ENCODE data around the gene ZBTB7C. TPM values are rescaled to one million over a fixed set of nuclear protein-coding genes. Genes with fewer than 3 reads are reported as not detected.

Gene ZBTB7C
- total and polyA plus RNA-seq, 9 donors = 1.5 to 26.6 (median 15.7) TPM

DNA sequence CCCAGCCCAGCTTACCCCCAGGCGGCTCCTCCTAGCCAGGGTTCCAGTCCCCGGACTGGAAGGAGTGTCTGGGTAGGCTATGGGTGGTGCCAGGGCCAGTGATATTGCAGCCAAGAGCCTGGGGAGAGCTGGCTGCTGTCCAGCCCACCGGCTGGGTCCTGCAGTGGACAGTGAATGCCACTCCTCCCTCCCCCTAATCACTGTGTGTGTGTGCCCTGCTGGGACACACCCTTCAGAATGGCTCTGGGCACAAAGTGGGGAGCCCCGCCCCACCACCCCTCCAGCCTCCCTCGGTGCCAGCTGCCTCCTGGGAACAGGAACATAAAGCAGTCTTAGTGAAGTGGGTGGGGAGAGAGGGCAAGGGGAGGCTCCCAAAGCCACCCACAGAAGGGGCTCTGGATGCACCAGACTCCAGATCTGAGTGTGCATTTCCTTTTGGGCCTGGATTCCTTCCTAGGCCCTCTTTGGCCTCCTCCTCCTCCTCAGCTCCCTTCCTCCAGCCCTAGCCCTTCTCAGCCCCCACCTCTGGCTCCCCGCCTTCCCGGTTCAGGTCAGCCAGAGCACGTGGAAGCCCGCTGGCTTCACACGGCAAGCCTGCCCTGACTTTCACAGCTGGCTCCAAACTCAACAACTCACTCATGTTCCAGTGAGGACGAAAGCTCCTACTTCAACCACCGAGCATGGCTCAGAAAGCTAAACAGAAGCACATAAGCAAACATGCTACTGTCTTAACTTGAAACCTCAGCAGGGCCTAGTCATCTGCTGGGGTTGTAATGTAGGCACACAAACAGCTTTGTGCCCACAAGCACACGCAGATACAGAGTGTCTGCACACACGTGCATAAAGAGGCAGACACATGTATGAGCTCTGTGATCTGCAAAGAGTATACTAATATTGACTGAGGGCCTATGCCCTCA is 269.5 kb downstream of the ZBTB7C start:
- DNase-seq = peak; percentile 59 to 88 (median 79)
- TF ChIP-seq EP300 (IDR thresholded peaks at IDR 0.05) = no peak
- no peak for TF ChIP-seq POLR2A (IDR thresholded peaks at IDR 0.05)
- TF ChIP-seq CTCF (IDR thresholded peaks at IDR 0.05) = no peak
- peaks cover 12% of the 10 kb centered on the region for H3K4me1 ChIP-seq (ENCODE audit: insufficient read depth)
- H3K27ac ChIP-seq = peak overlapping the region in 1 of 2 donors; percentile 12
- 34 to 36% (median 35%) methylated on average over 14 of the region's 14 CpGs for WGBS, 3 donors
- H3K36me3 ChIP-seq = no peaks in the 10 kb centered on the region
- no peaks in the 10 kb centered on the region for H3K27me3 ChIP-seq
- no peaks in the 10 kb centered on the region for H3K9me3 ChIP-seq
- intact Hi-C loops (cut with DNase I) = no loop called here
- no peak overlapping the region for H3K4me3 ChIP-seq

DNA sequence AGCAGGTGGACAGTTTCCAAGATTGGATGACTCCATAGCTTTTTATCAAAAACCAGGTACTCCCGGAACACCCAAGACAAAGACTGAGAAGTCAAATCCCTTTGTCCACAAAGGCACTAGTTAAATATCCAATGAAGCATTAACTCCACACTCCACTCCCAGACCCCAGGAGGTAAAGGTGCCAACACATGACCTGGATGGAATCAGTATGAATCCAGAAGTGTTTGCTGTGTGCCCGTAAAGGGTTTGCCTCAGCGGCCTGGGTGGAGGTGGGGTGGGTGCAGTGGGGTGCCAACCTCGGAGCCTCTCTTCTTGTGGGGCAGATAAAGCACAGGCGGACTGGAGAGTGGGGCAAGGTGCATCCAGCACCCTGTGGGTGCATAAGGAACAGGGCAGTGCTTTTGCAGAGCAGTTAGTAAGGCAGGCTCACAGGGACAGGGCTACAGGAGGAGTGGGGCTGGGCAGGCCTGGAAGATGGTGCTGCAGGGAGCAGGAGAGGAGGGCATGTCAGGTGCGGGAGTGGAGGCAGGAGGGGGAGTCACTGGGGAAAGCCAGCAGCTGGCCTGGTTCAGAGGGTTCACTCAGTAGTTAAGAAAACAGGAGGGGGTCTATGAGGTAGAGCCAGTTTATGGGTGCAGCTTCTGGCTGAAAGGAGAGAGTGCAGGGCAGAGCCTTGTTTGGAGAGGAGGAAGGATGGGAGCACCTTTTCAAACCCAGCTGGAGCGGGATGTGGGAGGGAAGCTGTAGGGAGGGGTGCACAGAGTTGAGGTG is 270.3 kb downstream of the ZBTB7C start:
- no peaks in the 10 kb centered on the region for H3K36me3 ChIP-seq
- H3K4me3 ChIP-seq = no peak overlapping the region
- intact Hi-C loops (cut with DNase I) = no loop called here
- TF ChIP-seq POLR2A (IDR thresholded peaks at IDR 0.05) = no peak
- TF ChIP-seq CTCF (IDR thresholded peaks at IDR 0.05) = no peak
- no peak for TF ChIP-seq EP300 (IDR thresholded peaks at IDR 0.05)
- H3K27ac ChIP-seq = no peak overlapping the region
- DNase-seq = no peak
- H3K27me3 ChIP-seq = no peaks in the 10 kb centered on the region
- WGBS, 3 donors = 82 to 91% (median 84%) methylated on average over 7 of the region's 7 CpGs
- H3K4me1 ChIP-seq (ENCODE audit: insufficient read depth) = peaks cover 12% of the 10 kb centered on the region
- no peaks in the 10 kb centered on the region for H3K9me3 ChIP-seq

GRCh38 chr18:48138210-48138609 is 271.0 kb downstream of the ZBTB7C start:
- no peaks in the 10 kb centered on the region for H3K36me3 ChIP-seq
- intact Hi-C loops (cut with DNase I) = no loop called here
- peaks cover 12% of the 10 kb centered on the region for H3K4me1 ChIP-seq (ENCODE audit: insufficient read depth)

More at GRCh38 chr18:48138210-48138609, 271.0 kb downstream of the ZBTB7C start:
- H3K4me3 ChIP-seq = no peak overlapping the region
- no peak for TF ChIP-seq POLR2A (IDR thresholded peaks at IDR 0.05)
- no peak for TF ChIP-seq EP300 (IDR thresholded peaks at IDR 0.05)
- no peak for TF ChIP-seq CTCF (IDR thresholded peaks at IDR 0.05)
- no peak for DNase-seq
- no peaks in the 10 kb centered on the region for H3K9me3 ChIP-seq
- peak overlapping the region in 1 of 2 donors; percentile 76 for H3K27ac ChIP-seq
- H3K27me3 ChIP-seq = no peaks in the 10 kb centered on the region
- 85 to 92% (median 88%) methylated on average over 4 of the region's 4 CpGs for WGBS, 3 donors
